Stimulated activated CD8-positive, alpha-beta memory T cell treated with anti-CD3 and anti-CD28 coated beads, Interleukin-4, amount 100 ng/mL, for 1 hour (primary cell): ENCODE data around the gene RRP8.
A peak's percentile ranks its signal among the peaks of the same experiment; 100 is the strongest.

Experiments
- DNase-seq, 2 donors: peaks; one replicate each; pipeline ENCODE4 v3.0.0-alpha.2; 2020; ENCODE audit warnings: low read depth in 2 of 2, low spot score in 1 of 2

The RRP8 gene

GRCh38 chr11:6618117-6619003, 14.9 kb upstream of the RRP8 start:
- peak in 1 of 2 donors; percentile 61 for DNase-seq

- no peak for DNase-seq
These were observed 13.9 kb upstream of the RRP8 start for GRCh38 chr11:6617315-6617781.

- no peak for DNase-seq
These were observed 13.3 kb upstream of the RRP8 start for GRCh38 chr11:6616596-6617250.

- DNase-seq, result no peak
These were observed 12.6 kb upstream of the RRP8 start for GRCh38 chr11:6615882-6616585.

GRCh38 chr11:6615046-6615445, 11.6 kb upstream of the RRP8 start:
- DNase-seq, result no peak

- DNase-seq, result no peak
These were observed 11.0 kb upstream of the RRP8 start for GRCh38 chr11:6614446-6614845.

- no peak for DNase-seq
These were observed 10.1 kb upstream of the RRP8 start for GRCh38 chr11:6613496-6613895.

GRCh38 chr11:6612213-6613041, 9.0 kb upstream of the RRP8 start, which contains the start of gene TAF10:
Gene TAF10 (minus strand): TSS chr11:6612216. CDS start chr11:6612189, 27 bp downstream.
- DNase-seq, result peak; percentile 80 to 89

GRCh38 chr11:6611963-6612212, 8.5 kb upstream of the RRP8 start:
- DNase-seq, result no peak

- DNase-seq, result peak in 1 of 2 donors; percentile 16
These were observed 7.9 kb upstream of the RRP8 start for GRCh38 chr11:6611092-6611962.

- no peak for DNase-seq
These were observed 7.2 kb upstream of the RRP8 start for GRCh38 chr11:6610591-6610990.

- DNase-seq, result no peak
These were observed 6.1 kb upstream of the RRP8 start for GRCh38 chr11:6609502-6610015.

GRCh38 chr11:6608726-6609501, 5.5 kb upstream of the RRP8 start:
- DNase-seq, result no peak

- DNase-seq, result no peak
These were observed 4.6 kb upstream of the RRP8 start for GRCh38 chr11:6608011-6608410.

- no peak for DNase-seq
These were observed 3.9 kb upstream of the RRP8 start for GRCh38 chr11:6607190-6607795.

GRCh38 chr11:6606471-6607189, 3.2 kb upstream of the RRP8 start:
- peak in 1 of 2 donors; percentile 21 for DNase-seq

GRCh38 chr11:6604790-6605189, 1.4 kb upstream of the RRP8 start:
- DNase-seq, result no peak

GRCh38 chr11:6604081-6604626, 738 bp upstream of the RRP8 start:
- DNase-seq, result peak in 1 of 2 donors; percentile 19
